MCF 10A (cell line): Measurements from ENCODE around the gene ATP11B. TPM values are rescaled to one million over a fixed set of nuclear protein-coding genes. Genes with fewer than 3 reads are reported as not detected.

ENCODE experiments used
- BruUV-seq: library from RNA; stranded (reverse); fragments of 400-500 nt; replicated peaks from 2 replicates; lab custom pipeline; 2021; lab: Mats Ljungman, UMichigan
- CTCF ChIA-PET: fragments of 300-600 bp; sonication (Branson Sonifier 250); formaldehyde crosslinking; extraction: SDS; loops from one replicate; lab custom pipeline; 2021; ENCODE audit warnings: antibody characterized with exemption, inconsistent platforms; lab: Yijun Ruan, JAX
- POLR2A ChIA-PET: fragments of 300-600, 350-650 bp; sonication (Branson Sonifier 250); formaldehyde crosslinking; extraction: SDS; loops from one replicate; lab custom pipeline; 2020; ENCODE audit warnings: antibody characterized with exemption, inconsistent platforms; lab: Yijun Ruan, JAX
- DNase-seq: peaks from one replicate; pipeline ENCODE4 v3.0.0-alpha.2; 2018; ENCODE audit not compliant: unreplicated experiment
- H3K27ac Mint-ChIP-seq: one replicate; pipeline ENCODE4 v1.8.0; 2022; ENCODE audit warnings: mild to moderate bottlenecking, low read depth, mixed read lengths; ENCODE audit not compliant: unreplicated experiment
- H3K27me3 Mint-ChIP-seq: one replicate; pipeline ENCODE4 v1.8.0; 2022; ENCODE audit warnings: mixed read lengths; ENCODE audit not compliant: insufficient read depth, unreplicated experiment
- H3K36me3 Mint-ChIP-seq: one replicate; pipeline ENCODE4 v1.8.0; 2022; ENCODE audit warnings: mild to moderate bottlenecking, moderate library complexity, mixed read lengths; ENCODE audit not compliant: insufficient read depth, unreplicated experiment
- H3K4me1 Mint-ChIP-seq: one replicate; pipeline ENCODE4 v1.8.0; 2022; ENCODE audit warnings: mixed read lengths; ENCODE audit not compliant: insufficient read depth, unreplicated experiment
- H3K4me3 Mint-ChIP-seq: one replicate; pipeline ENCODE4 v1.8.0; 2022; ENCODE audit warnings: mild to moderate bottlenecking, moderate library complexity, mixed read lengths; ENCODE audit not compliant: unreplicated experiment
- H3K9me3 Mint-ChIP-seq: one replicate; pipeline ENCODE4 v1.8.0; 2022; ENCODE audit warnings: mixed read lengths; ENCODE audit not compliant: unreplicated experiment
- CTCF ChIP-seq: fragments of 200-600 bp; IDR thresholded peaks from one replicate; pipeline ENCODE4 v1.8.0; 2022; ENCODE audit warnings: antibody characterized with exemption, mild to moderate bottlenecking; ENCODE audit not compliant: unreplicated experiment
- intact Hi-C: fragments of 100-400 bp; cut with micrococcal nuclease; formaldehyde crosslinking; loops from 2 replicates; pipeline ENCODE4 v1.14.1; 2022
- total RNA-seq: library from RNA; stranded (reverse); gene quantifications from 2 replicates; pipeline ENCODE4 v1.2.3, GENCODE V29; 2022

ATP11B gene
- total RNA-seq, 1 experiment from 2014 or later = 66.2 TPM

- intact Hi-C loops = no loop called here
- DNase-seq = no peak
Observed at GRCh38 chr3:182904164-182904563, 110.9 kb downstream of the ATP11B start.

GRCh38 chr3:182905623-182906022, 112.3 kb downstream of the ATP11B start:
- H3K4me1 Mint-ChIP-seq = no peaks in the 10 kb centered on the region
- POLR2A ChIA-PET = no interaction called here
- no peaks in the 10 kb centered on the region for H3K27me3 Mint-ChIP-seq
- intact Hi-C loops = no loop called here
- BruUV-seq = no TSS peak
- DNase-seq = no peak
- peaks cover 23% of the 10 kb centered on the region for H3K36me3 Mint-ChIP-seq
- no peak overlapping the region for H3K27ac Mint-ChIP-seq
- no peak overlapping the region for H3K4me3 Mint-ChIP-seq
- H3K9me3 Mint-ChIP-seq = no peaks in the 10 kb centered on the region
- CTCF ChIA-PET = interaction anchor here (1.4 kb wide), 1 partner anchor 10 kb away, joined by 5 read pairs; no protein-coding TSS in a partner anchor
- no peak for TF ChIP-seq CTCF

More at GRCh38 chr3:182904164-182904563, 110.9 kb downstream of the ATP11B start:
- TF ChIP-seq CTCF = no peak
- no peaks in the 10 kb centered on the region for H3K27me3 Mint-ChIP-seq
- H3K9me3 Mint-ChIP-seq = no peaks in the 10 kb centered on the region
- no peak overlapping the region for H3K4me3 Mint-ChIP-seq
- H3K4me1 Mint-ChIP-seq = no peaks in the 10 kb centered on the region
- H3K27ac Mint-ChIP-seq = no peak overlapping the region
- ChIA-PET CTCF (interaction anchor here (0.5 to 1.1 kb wide), 3 partner anchors 73 to 482 kb away, joined by 3 read pairs; no protein-coding TSS in a partner anchor), POLR2A (interaction anchor here (2.0 to 2.2 kb wide), 2 partner anchors 11 to 15 kb away, joined by 6 to 12 read pairs; no protein-coding TSS in a partner anchor)
- peaks cover 30% of the 10 kb centered on the region for H3K36me3 Mint-ChIP-seq
- BruUV-seq = no TSS peak

- H3K4me1 Mint-ChIP-seq = no peaks in the 10 kb centered on the region
- DNase-seq = no peak
- no peak overlapping the region for H3K27ac Mint-ChIP-seq
- CTCF ChIA-PET = no interaction called here
- no peak for TF ChIP-seq CTCF
- intact Hi-C loops = no loop called here
- H3K36me3 Mint-ChIP-seq = peaks cover 23% of the 10 kb centered on the region
- no TSS peak for BruUV-seq
- H3K27me3 Mint-ChIP-seq = no peaks in the 10 kb centered on the region
- H3K9me3 Mint-ChIP-seq = no peaks in the 10 kb centered on the region
- POLR2A ChIA-PET = no interaction called here
- no peak overlapping the region for H3K4me3 Mint-ChIP-seq
Observed at GRCh38 chr3:182906036-182906435, 112.7 kb downstream of the ATP11B start.

GRCh38 chr3:182908471-182908870, 115.2 kb downstream of the ATP11B start:
- H3K27ac Mint-ChIP-seq = no peak overlapping the region
- H3K4me1 Mint-ChIP-seq = peaks cover 7% of the 10 kb centered on the region
- ChIA-PET CTCF (interaction anchor here (2.0 kb wide), 1 partner anchor 10 kb away, joined by 8 read pairs; no protein-coding TSS in a partner anchor), POLR2A (no interaction called here)
- DNase-seq = no peak
- intact Hi-C loops = no loop called here
- peaks cover 33% of the 10 kb centered on the region for H3K36me3 Mint-ChIP-seq
- no peak for TF ChIP-seq CTCF
- no peak overlapping the region for H3K4me3 Mint-ChIP-seq
- BruUV-seq = no TSS peak
- no peaks in the 10 kb centered on the region for H3K9me3 Mint-ChIP-seq
- H3K27me3 Mint-ChIP-seq = no peaks in the 10 kb centered on the region
